Ectodermal cell (in vitro differentiated cells): ENCODE data around the gene ANTXR2.

Experiments
- H3K27ac ChIP-seq: 2 replicates; pipeline ENCODE4 v1.7.0; 2013; ENCODE audit warnings: mild to moderate bottlenecking, low read depth, low read length; ENCODE audit not compliant: insufficient read depth, poor library complexity, severe bottlenecking
- H3K27me3 ChIP-seq: 2 replicates; pipeline ENCODE4 v1.7.0; 2013; ENCODE audit warnings: mild to moderate bottlenecking, low read length; ENCODE audit not compliant: insufficient read depth, control insufficient read depth, poor library complexity, severe bottlenecking
- H3K36me3 ChIP-seq: one replicate; pipeline ENCODE4 v1.7.0; 2013; ENCODE audit warnings: low read length; ENCODE audit not compliant: control insufficient read depth, insufficient read depth
- H3K4me1 ChIP-seq: one replicate; pipeline ENCODE4 v1.7.0; 2013; ENCODE audit warnings: low read length; ENCODE audit not compliant: control insufficient read depth, insufficient read depth
- H3K4me3 ChIP-seq: 2 replicates; pipeline ENCODE4 v1.7.0; 2013; ENCODE audit warnings: low read depth, low read length, control low read depth; ENCODE audit not compliant: insufficient read depth
- H3K9me3 ChIP-seq: 2 replicates; pipeline ENCODE4 v1.7.0; 2013; ENCODE audit warnings: mild to moderate bottlenecking, low read length, moderate library complexity; ENCODE audit not compliant: control insufficient read depth
- WGBS, 2 experiments: methylation state at CpG; one replicate each; pipeline ENCODE4 v1.1.7; 2013; ENCODE audit warnings: missing lambda C conversion rate in 2 of 2; 5-methylcytosine and 5-hydroxymethylcytosine counted together

The ANTXR2 gene

GRCh38 chr4:80049813-80050534 lies 23.1 kb downstream of the ANTXR2 start:
- Histone ChIP-seq H3K36me3 (no peaks in the 10 kb centered on the region), H3K27ac (no peak overlapping the region), H3K27me3 (no peaks in the 10 kb centered on the region), H3K9me3 (no peaks in the 10 kb centered on the region), H3K4me1 (no peaks in the 10 kb centered on the region), H3K4me3 (no peak overlapping the region)
- 86 to 93% methylated on average over 7 of the region's 7 CpGs for WGBS, 2 experiments

GRCh38 chr4:80049402-80049801 lies 23.6 kb downstream of the ANTXR2 start:
- H3K27me3 ChIP-seq: no peaks in the 10 kb centered on the region
- H3K4me3 ChIP-seq: no peak overlapping the region
- no peaks in the 10 kb centered on the region for H3K36me3 ChIP-seq
- no peaks in the 10 kb centered on the region for H3K4me1 ChIP-seq
- no peaks in the 10 kb centered on the region for H3K9me3 ChIP-seq
- no peak overlapping the region for H3K27ac ChIP-seq

DNA sequence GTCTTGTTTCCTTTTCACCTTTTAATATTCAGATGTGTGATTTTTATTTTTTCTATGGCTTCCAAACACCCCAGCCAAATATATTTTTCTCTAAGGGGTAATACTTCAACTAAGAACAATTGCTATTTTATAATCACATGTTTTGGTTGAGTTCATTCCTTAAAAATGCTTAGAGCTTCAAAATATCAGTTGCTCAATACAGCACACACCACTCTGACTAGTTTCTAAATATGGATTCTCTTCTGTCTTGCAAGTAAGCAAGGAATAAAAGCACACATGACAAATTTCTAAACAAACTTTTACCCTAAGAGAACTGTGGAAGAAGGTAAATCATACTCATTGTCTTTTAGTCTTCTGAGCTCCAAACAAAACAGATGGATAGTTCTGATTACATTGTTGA lies 27.2 kb downstream of the ANTXR2 start:
- no peak overlapping the region for H3K27ac ChIP-seq
- H3K9me3 ChIP-seq: no peaks in the 10 kb centered on the region
- no peaks in the 10 kb centered on the region for H3K27me3 ChIP-seq
- H3K4me3 ChIP-seq: no peak overlapping the region
- H3K4me1 ChIP-seq: no peaks in the 10 kb centered on the region
- H3K36me3 ChIP-seq: no peaks in the 10 kb centered on the region

GRCh38 chr4:80043541-80043940 lies 29.5 kb downstream of the ANTXR2 start:
- Histone ChIP-seq H3K4me3 (no peak overlapping the region), H3K36me3 (no peaks in the 10 kb centered on the region), H3K27ac (no peak overlapping the region), H3K27me3 (no peaks in the 10 kb centered on the region), H3K9me3 (no peaks in the 10 kb centered on the region), H3K4me1 (no peaks in the 10 kb centered on the region)
- 84 to 91% methylated on average over 2 of the region's 3 CpGs for WGBS, 2 experiments

DNA sequence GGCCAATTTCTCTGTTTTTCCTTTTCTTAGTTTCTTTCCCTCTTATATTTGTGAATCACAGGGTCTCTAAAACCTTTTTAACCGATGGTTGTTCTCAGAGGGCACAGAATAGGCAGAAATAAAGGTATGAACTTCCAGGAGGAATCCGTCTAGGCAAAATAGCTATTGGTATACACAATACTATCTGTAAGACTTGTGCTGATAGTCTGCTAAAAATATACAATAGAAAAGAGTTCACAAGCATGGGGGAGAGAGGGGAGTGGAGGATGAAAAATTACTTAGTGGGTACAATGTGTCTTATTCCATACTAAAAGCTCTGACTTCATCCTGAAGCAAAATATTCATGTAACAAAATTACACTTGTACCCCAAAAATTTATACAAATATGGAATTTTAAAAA lies 30.2 kb downstream of the ANTXR2 start:
- Histone ChIP-seq H3K4me3 (no peak overlapping the region), H3K4me1 (no peaks in the 10 kb centered on the region), H3K27ac (no peak overlapping the region), H3K9me3 (no peaks in the 10 kb centered on the region), H3K27me3 (no peaks in the 10 kb centered on the region), H3K36me3 (no peaks in the 10 kb centered on the region)
- 92 to 100% methylated on average over 1 of the region's 2 CpGs for WGBS, 2 experiments

GRCh38 chr4:80037864-80038263 lies 35.2 kb downstream of the ANTXR2 start:
- Histone ChIP-seq H3K27me3 (no peaks in the 10 kb centered on the region), H3K27ac (no peak overlapping the region), H3K4me1 (no peaks in the 10 kb centered on the region), H3K36me3 (no peaks in the 10 kb centered on the region), H3K9me3 (no peaks in the 10 kb centered on the region), H3K4me3 (no peak overlapping the region)
- 100% methylated on average over 1 of the region's 1 CpG; no CpG with 5 or more reads in 1 of the 2 experiments for WGBS, 2 experiments

- 89 to 90% methylated on average over 2 of the region's 2 CpGs for WGBS, 2 experiments
- no peaks in the 10 kb centered on the region for H3K36me3 ChIP-seq
- no peak overlapping the region for H3K4me3 ChIP-seq
- no peaks in the 10 kb centered on the region for H3K4me1 ChIP-seq
- no peaks in the 10 kb centered on the region for H3K9me3 ChIP-seq
- H3K27ac ChIP-seq: no peak overlapping the region
- H3K27me3 ChIP-seq: no peaks in the 10 kb centered on the region
Observed at GRCh38 chr4:80036949-80037685, 35.9 kb downstream of the ANTXR2 start.

GRCh38 chr4:80036306-80036705 lies 36.7 kb downstream of the ANTXR2 start:
- Histone ChIP-seq H3K9me3 (no peaks in the 10 kb centered on the region), H3K27ac (no peak overlapping the region), H3K36me3 (no peaks in the 10 kb centered on the region), H3K4me1 (no peaks in the 10 kb centered on the region), H3K4me3 (no peak overlapping the region), H3K27me3 (no peaks in the 10 kb centered on the region)
- 88 to 93% methylated on average over 7 of the region's 7 CpGs for WGBS, 2 experiments

DNA sequence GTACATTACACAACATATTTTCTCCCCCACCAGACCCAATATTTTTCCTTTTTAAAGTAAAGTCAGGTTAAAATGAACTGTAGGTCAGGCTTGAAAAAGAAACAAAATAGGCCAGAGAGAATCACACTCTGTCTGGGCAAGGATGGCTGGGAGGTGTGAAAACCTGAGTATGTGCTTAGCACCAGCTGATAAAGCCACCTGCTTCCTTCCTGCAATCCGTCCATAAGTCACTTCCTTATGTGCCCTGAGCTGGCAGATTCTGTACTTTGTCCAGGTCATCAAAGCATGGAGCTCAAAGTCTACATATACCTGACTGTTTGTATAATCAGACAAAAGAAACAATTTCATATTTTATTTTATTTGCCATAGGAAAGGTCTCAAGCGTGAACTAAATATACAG lies 37.7 kb downstream of the ANTXR2 start:
- Histone ChIP-seq H3K27ac (no peak overlapping the region), H3K9me3 (no peaks in the 10 kb centered on the region), H3K4me3 (no peak overlapping the region), H3K27me3 (no peaks in the 10 kb centered on the region), H3K4me1 (no peaks in the 10 kb centered on the region), H3K36me3 (no peaks in the 10 kb centered on the region)
- WGBS, 2 experiments: 81 to 85% methylated on average over 1 of the region's 2 CpGs

GRCh38 chr4:80033581-80033980 lies 39.4 kb downstream of the ANTXR2 start:
- H3K36me3 ChIP-seq: no peaks in the 10 kb centered on the region
- no peaks in the 10 kb centered on the region for H3K9me3 ChIP-seq
- H3K27me3 ChIP-seq: no peaks in the 10 kb centered on the region
- H3K4me3 ChIP-seq: no peak overlapping the region
- H3K4me1 ChIP-seq: no peaks in the 10 kb centered on the region
- no peak overlapping the region for H3K27ac ChIP-seq
